ENCODE results near the gene ZNF800.

DNA sequence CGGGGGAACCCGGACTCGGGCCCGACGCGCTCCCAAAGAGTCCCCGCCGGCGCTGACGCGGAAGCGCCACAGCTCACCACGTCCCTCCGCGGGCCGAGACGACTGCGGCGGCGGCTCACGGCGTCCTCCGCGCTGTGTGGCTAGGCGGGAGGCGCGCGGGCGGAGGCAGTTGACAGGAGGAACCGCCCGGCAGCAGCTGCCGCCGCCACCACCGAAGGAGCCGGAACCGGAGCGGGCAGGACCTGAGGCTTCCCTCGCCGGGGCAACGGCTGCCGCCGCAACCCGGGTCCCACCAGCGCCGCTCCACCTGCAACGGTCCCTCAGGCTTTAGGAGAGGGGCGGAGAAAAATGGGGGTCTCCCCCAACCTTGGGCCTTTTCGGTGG lies 334 bp downstream of the ZNF800 start:
- TF ChIP-seq POLR2A (IDR thresholded peaks at IDR 0.05) (no peak), CTCF (IDR thresholded peaks at IDR 0.05) (peak in 1 of 12 donors; percentile 11)
